Adrenal gland (tissue), 5 donors: ENCODE measurements around the gene PLA2G4C.

ENCODE experiments used
- CTCF ChIP-seq, 6 experiments: fragments of 450-650 bp in 4 of 6; fragments of 200-600 bp in 2 of 6; sonication (generic) in 1 of 6; IDR thresholded peaks; 1 replicate in 5 of 6; 2 replicates in 1 of 6; pipeline versions ENCODE4 v1.5.1 to v1.8.0; 2016 to 2021; ENCODE audit warnings: antibody characterized with exemption in 6 of 6, mild to moderate bottlenecking in 2 of 6, moderate library complexity in 1 of 6
- POLR2A ChIP-seq, 2 donors: fragments of 450-650 bp; IDR thresholded peaks; one replicate each; pipeline ENCODE4 v1.6.1; 2017; ENCODE audit warnings: antibody characterized with exemption in 2 of 2, mild to moderate bottlenecking in 2 of 2, moderate library complexity in 1 of 2
- donor health status: DM: no; HTN: no; CAD: no.

- TF ChIP-seq POLR2A (IDR thresholded peaks at IDR 0.05), result no peak
- TF ChIP-seq CTCF (IDR thresholded peaks at IDR 0.05), result no peak
Measured at GRCh38 chr19:48136547-48136946, 25.9 kb upstream of the PLA2G4C start.
